ENCODE data around the gene LRCH4.
A peak's percentile ranks its signal among the peaks of the same experiment; 100 is the strongest.

The LRCH4 gene

GRCh38 chr7:100604976-100605911, 19.3 kb upstream of the LRCH4 start:
- no peak for DNase-seq (ENCODE audit: low spot score)

DNA sequence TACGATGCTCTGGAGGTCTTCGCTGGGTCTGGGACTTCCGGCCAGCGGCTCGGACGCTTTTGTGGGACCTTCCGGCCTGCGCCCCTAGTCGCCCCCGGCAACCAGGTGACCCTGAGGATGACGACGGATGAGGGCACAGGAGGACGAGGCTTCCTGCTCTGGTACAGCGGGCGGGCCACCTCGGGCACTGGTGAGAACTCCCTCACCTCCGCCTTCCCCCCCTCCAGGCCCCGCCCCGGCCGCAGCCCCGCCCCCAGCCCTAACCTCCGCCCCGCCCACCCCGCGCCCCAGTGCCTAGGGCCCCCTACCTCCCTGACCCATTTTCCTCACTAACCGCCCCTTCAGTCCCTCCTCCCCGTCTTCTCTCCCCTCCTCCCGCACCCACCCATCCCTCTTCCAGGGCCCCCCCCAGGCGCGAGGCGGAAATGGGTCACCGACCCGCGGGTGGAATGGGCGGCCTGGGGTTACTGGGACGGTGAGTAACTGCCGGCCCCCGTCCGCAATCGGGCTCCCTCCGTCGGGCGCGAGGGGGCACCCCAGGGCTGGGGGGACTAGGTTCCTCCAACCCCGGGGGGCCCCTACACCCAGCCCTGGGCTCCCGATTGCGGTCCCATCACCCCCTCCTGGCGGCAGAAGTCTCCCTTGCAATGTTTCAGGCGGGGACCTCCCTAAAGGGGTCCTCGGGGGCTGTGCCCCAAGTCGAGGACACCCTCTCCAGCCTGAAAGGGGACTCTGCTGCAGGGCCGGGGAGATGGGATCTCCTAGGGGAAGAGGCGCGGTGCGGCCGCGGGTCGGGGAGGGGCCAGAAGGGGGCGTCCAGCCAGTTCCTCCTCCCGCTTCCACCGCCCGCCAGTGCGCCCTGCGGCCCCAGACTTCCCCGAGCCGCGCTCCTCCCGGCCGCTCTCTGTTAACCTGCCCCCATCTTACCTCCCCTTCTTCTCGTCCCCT, 18.4 kb upstream of the LRCH4 start:
- peak; percentile 85 for DNase-seq (ENCODE audit: low spot score)

DNA sequence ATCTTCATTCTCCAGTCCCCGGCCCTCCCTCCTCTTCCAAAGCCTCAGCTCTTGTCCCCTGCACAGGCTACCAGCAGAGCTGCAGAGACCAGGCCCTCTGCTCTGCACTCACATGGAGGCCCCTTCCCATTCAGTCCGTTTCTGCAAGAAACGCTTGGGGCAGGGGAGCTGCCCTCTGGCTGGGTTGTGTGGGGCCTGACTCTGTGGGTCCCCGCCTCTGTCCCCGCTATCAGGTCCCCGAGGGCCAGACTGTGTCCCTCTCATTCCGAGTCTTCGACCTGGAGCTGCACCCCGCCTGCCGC, 17.7 kb upstream of the LRCH4 start:
- DNase-seq (ENCODE audit: low spot score): peak; percentile 50

GRCh38 chr7:100602889-100603725, 17.2 kb upstream of the LRCH4 start:
- peak; percentile 92 for DNase-seq (ENCODE audit: low spot score)

DNA sequence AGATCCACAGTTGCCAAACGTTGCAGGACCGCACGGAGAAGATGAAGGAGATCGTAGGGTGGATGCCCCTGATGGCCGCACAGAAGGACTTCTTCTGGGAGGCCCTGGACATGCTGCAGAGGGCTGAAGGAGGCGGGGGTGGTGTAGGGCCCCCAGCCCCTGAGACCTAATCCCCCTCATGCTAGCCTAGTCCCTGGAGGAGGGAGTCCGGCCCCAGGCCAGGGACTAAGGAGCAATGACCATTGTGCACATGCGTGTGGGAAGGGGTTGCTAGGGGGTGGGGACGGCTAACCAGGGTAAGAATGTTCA, 14.8 kb upstream of the LRCH4 start:
- DNase-seq (ENCODE audit: low spot score): no peak

DNA sequence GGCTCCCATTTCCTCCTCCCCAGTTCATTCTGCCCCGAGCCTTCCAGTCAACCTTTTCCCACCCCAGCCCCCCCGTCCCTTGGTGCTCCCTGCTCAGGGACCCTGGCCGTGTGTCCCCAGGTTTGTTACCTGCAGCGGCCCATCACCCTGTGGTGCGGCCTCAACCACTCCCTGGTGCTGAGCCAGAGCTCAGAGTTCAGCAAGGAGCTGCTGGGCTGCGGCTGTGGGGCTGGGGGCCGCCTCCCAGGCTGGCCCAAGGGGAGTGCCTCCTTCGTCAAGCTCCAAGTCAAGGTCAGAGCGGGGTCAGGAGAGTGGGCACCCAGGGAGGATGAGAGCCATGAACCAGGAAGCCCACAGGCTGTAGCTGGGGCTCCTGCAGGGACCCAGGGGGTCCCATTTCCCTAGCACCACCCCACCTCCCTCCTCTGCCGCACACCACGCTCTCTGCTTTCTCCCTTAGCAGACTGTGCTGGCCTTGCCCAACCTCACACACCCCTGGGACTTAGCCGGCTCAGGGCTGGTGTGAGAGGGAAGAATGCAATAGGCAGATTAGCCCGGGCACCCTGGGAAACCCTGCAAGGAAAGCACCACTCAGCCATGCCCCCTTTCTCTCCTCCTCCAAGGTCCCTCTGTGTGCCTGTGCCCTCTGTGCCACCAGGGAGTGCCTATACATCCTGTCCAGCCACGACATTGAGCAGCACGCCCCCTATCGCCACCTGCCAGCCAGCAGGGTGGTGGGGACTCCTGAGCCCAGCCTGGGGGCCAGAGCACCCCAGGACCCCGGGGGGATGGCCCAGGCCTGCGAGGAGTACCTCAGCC, 14.2 kb upstream of the LRCH4 start:
- no peak for DNase-seq (ENCODE audit: low spot score)

DNA sequence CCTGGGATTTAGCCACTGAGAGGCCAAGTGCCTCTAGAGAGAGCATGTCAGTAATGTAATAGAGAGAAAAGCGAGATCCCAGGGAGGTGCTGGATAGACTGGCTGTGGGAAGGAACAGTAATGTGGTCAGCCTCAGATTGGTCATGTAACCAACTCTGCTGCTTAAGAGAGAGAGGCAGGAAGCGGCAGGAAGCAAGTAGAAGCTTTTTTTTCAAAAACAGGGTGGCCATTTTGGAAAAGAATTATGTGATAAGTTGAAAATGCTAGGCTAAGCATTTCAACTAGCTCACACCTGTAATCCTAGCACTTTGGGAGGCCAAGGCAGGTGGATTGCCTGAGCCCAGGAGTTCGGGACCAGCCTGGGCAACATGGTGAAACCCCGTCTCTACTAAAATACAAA, 12.5 kb upstream of the LRCH4 start:
- no peak for DNase-seq (ENCODE audit: low spot score)

- DNase-seq (ENCODE audit: low spot score): no peak
Measured at GRCh38 chr7:100595188-100595587, 9.3 kb upstream of the LRCH4 start.

DNA sequence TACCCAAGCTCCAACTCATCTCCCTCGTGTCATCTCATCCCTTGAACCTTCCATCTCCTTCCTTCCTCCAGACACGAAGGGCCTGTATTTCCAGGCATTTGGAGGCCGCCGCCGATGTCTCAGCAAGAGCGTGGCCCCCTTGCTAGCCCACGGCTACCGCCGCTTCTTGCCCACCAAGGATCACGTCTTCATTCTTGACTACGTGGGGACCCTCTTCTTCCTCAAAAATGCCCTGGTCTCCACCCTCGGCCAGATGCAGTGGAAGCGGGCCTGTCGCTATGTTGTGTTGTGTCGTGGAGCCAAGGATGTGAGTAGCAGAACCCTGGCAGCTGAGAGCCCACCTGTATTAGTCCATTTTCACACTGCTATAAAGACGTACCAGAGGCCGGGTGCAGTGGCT, 5.7 kb upstream of the LRCH4 start:
- no peak for DNase-seq (ENCODE audit: low spot score)

DNA sequence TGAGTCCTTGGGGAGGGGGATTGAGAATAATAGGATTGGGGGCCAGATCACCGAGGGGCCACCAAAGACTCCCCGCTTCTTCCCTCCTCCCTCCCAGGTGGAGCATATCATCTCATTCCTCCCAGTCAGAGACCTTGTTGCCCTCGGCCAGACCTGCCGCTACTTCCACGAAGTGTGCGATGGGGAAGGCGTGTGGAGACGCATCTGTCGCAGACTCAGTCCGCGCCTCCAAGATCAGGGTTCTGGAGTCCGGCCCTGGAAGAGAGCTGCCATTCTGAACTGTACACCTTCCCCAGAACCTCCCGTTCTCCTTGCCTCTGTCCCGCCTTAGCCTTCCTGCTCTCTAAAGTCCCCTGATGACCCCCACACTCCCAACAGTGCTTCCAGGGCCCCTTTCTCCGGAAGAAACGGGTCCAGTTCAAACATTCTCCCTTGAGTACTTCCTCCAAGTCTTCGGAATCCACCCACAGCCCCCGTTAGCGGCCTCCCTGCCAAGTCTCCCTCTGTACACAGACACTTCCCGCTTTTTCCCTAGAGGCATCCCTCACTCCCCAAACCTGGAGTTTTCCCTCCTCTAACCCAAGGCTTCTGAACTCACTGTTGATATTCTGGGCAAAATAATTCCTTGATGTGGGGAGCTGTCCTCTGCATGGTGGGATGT, 4.3 kb upstream of the LRCH4 start:
- no peak for DNase-seq (ENCODE audit: low spot score)

DNA sequence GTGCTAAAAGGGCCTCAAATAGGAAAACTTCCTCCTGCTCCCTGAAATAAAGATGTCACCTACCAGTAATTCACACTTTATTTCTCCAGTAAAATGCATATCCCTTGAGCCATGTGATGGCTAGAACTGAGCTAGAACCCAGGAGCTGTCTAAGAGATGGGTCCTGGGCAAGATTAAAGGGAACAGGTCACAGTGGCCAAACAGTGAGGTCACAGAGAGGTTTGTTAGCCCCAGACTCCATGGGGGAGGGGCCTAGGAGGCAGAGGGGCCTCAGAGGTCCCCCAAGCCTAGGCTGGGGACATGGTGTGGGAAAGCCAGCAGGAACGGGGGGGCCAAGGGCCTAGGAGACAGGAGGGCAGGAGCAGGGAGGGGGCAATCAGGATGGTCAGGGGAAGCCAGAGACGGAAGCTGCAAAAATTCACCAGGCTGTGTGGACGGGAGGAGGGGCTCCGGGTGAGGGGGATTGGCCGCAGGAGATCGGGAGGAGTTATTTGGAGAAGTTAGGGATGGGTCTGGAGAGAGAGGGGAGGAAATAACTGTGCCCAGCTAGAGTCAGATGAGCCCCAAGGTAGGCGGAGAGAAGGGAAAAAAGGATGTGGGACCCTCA, 3.5 kb upstream of the LRCH4 start:
- no peak for DNase-seq (ENCODE audit: low spot score)

GRCh38 chr7:100588438-100588837, 2.5 kb upstream of the LRCH4 start:
- no peak for DNase-seq (ENCODE audit: low spot score)

DNA sequence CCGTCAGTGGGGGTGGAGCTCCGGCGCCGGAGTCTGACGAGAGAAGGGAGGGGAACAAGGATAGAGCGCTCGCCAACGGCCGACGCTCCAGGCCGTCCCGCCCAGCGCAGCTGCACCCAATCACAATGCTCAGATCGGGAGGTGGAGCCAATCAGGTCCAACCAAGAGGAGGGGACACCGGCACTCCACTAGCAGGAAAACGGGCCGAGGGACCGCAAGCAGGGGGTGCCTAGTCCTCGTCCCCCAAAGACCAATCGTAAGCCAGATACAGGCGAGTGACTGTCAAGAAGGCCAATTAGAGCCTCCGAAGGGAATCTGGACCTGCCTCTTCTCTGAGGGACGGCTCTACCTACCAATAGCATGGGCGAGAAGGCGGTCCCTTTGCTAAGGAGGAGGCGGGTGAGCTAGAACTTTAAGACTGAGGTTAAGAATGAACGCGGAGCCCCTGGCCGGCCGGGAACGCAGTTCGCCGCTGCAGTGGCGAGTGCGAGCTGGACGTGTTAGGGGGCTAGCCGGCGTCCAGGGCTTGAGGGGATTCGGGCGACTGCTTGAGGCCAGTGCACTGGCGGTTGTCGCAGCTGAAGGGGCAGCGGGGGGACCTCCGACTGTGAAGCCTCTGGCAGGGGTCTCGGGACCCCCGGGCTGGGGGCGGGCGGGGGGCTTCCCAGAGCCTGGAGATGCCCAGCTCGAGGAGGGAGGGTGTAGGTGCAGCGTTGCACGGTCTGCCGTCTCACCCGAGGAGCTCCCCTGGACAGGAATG, 517 bp upstream of the LRCH4 start, which contains the start of gene FBXO24:
Gene FBXO24, plus strand, starts transcription at position 63 of the 760 bp plus-strand sequence. Its CDS starts 298 bp downstream, at position 361.
- peak; percentile 100 for DNase-seq (ENCODE audit: low spot score)

DNA sequence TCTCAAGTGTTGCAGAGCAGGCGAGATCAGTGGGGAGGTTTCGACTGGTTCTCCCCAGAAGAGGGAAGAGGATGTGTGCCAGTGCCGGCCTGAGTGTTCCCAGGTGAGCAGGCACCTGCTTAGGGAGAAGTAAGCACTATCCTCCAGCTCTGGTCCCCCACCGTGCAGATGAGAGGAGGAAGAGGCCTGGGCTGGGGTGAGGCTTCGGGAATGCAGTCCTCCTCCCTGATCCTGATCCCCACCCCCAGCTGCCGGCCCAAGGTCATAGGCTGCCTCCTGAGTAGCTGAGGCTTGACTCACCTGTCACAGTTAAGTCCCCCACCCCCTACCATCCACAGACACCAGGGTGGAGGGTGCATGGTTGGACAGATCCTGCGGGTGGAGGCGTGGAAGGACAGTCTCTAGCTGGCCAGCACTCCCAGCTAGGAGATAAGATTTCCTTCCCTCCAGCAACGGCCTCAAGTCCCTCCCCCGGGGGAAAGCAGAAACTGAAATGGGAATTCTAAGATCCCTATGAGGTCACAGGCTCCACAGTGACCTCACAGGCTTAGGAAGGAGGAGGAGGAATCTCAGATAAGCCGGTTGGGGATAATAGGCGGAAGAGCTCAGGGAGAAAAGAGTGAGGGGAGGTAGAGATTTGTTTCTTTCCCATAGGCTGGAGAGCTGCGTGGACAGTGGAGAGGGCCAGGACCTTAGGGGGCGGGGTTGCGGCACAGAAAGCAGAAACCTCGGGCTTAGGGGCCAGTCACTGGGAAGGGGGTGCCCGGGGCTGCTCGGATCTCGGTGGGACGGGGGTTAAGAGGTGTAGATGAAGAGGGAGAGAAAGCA, 1.0 kb downstream of the LRCH4 start:
- peak; percentile 75 for DNase-seq (ENCODE audit: low spot score)

GRCh38 chr7:100584054-100584682, 1.8 kb downstream of the LRCH4 start:
- no peak for DNase-seq (ENCODE audit: low spot score)

DNA sequence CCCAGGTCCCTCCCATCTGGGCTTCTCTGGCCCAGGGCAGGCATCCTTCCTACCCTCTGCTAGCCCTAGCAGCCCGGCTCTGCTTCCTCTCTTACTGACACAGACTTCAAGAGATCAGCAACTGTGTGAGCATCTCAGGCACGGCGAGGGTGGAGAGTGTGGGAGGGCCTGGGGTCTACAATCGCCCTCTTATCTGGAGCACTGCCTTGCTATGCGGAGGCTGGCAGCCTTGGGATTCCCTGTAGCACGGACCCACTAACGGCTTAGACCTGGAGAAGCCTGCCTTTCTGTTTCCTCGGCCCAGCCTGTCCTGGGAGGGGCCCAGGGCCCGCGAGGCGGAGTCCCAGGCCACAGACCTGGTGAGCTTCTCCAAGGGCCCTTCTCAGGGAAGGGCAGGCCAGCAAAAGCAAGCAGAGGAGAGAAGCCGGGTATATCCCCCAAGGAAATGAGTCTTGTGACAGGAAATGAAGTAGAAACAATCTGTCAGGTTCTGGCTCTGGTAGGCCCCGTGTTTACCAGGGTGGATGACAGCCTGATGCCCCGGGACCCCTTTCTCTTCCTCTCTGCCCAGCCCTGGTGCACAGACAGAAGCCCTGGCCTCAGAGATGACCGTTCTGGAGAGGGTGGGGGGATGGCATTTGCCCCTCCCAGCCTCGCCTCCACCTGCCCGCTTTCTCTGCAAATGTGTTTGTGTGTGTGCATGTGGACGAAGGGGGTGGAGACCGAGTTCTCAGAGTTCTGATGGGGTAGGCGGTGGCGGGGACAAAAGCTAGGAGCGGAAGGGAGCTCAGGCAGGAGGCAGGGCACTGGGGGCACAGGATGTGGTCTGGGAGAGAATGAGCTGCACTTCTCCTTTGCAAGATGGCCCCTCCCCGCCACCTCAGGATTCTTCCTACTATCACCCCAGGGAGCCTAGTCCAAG, 2.5 kb downstream of the LRCH4 start:
- DNase-seq (ENCODE audit: low spot score): no peak

GRCh38 chr7:100582650-100583049, 3.3 kb downstream of the LRCH4 start:
- no peak for DNase-seq (ENCODE audit: low spot score)
